Mucosa of rectum (tissue), 2 donors: ENCODE measurements around the gene PDZD11.
"Not testable (repeated sequence)": the region's sequence is repeated elsewhere in the genome, so short reads cannot be mapped to it uniquely, and the experiment has no call there.

Experiments used
- H3K27ac ChIP-seq, 2 donors: one replicate each; pipeline ENCODE4 v1.7.0; 2013; ENCODE audit warnings: inconsistent platforms in 2 of 2, low read depth in 2 of 2, low read length in 2 of 2
- H3K27me3 ChIP-seq, 2 donors: one replicate each; pipeline ENCODE4 v1.7.0; 2013; ENCODE audit warnings: low read length in 2 of 2; ENCODE audit not compliant: control insufficient read depth in 2 of 2, insufficient read depth in 2 of 2
- H3K36me3 ChIP-seq, 2 donors: one replicate each; pipeline ENCODE4 v1.7.0; 2013; ENCODE audit warnings: low read length in 2 of 2; ENCODE audit not compliant: control insufficient read depth in 2 of 2, insufficient read depth in 2 of 2
- H3K4me1 ChIP-seq, 2 donors: one replicate each; pipeline ENCODE4 v1.7.0; 2013; ENCODE audit warnings: low read length in 2 of 2, mild to moderate bottlenecking in 1 of 2; ENCODE audit not compliant: control insufficient read depth in 2 of 2, insufficient read depth in 2 of 2
- H3K4me3 ChIP-seq, 2 donors: one replicate each; pipeline ENCODE4 v1.7.0; 2013; ENCODE audit warnings: low read length in 2 of 2
- H3K9ac ChIP-seq, 2 donors: one replicate each; pipeline ENCODE4 v1.7.0; 2013; ENCODE audit warnings: low read length in 2 of 2, low read depth in 1 of 2, mild to moderate bottlenecking in 1 of 2
- H3K9me3 ChIP-seq, 2 donors: one replicate each; pipeline ENCODE4 v1.7.0; 2013; ENCODE audit warnings: low read length in 2 of 2; ENCODE audit not compliant: control insufficient read depth in 2 of 2
- donor health status: healthy.
- donor health status: Normal muscosa, but diverticular disease.

Gene PDZD11

GRCh38 chrX:70260104-70260503 lies 29.6 kb downstream of the PDZD11 start, which contains the start of gene P2RY4:
P2RY4 (minus strand) TSS chrX:70260204; CDS start chrX:70259624, 580 bp downstream.
- no peak within 1 kb of the TSS for H3K4me3 ChIP-seq
- no peaks in the 10 kb centered on the region for H3K9me3 ChIP-seq
- no peaks in the 10 kb centered on the region for H3K36me3 ChIP-seq
- H3K4me1 ChIP-seq = no peaks in the 10 kb centered on the region
- peaks cover 0 to 1% of the 10 kb centered on the region in 2 donors for H3K27me3 ChIP-seq
- H3K9ac ChIP-seq = no peak within 1 kb of the TSS
- no peak within 1 kb of the TSS for H3K27ac ChIP-seq

GRCh38 chrX:70257423-70258288 lies 32.1 kb downstream of the PDZD11 start:
- H3K9ac ChIP-seq = no peak overlapping the region

GRCh38 chrX:70255452-70255851 lies 34.3 kb downstream of the PDZD11 start:
- Histone ChIP-seq H3K9ac (no peak overlapping the region), H3K36me3 (no peaks in the 10 kb centered on the region), H3K27ac (no peak overlapping the region), H3K9me3 (no peaks in the 10 kb centered on the region), H3K27me3 (peaks cover 0 to 5% of the 10 kb centered on the region in 2 donors), H3K4me3 (no peak overlapping the region), H3K4me1 (no peaks in the 10 kb centered on the region)

More at GRCh38 chrX:70257423-70258288, 32.1 kb downstream of the PDZD11 start:
- H3K27ac ChIP-seq = no peak overlapping the region
- no peak overlapping the region for H3K4me3 ChIP-seq
- no peaks in the 10 kb centered on the region for H3K36me3 ChIP-seq
- no peaks in the 10 kb centered on the region for H3K27me3 ChIP-seq
- no peaks in the 10 kb centered on the region for H3K9me3 ChIP-seq
- H3K4me1 ChIP-seq = no peaks in the 10 kb centered on the region

GRCh38 chrX:70254909-70255308 lies 34.8 kb downstream of the PDZD11 start:
- Histone ChIP-seq H3K27me3 (peaks cover 0 to 5% of the 10 kb centered on the region in 2 donors), H3K9ac (no peak overlapping the region), H3K36me3 (no peaks in the 10 kb centered on the region), H3K4me1 (no peaks in the 10 kb centered on the region), H3K4me3 (no peak overlapping the region), H3K27ac (no peak overlapping the region), H3K9me3 (no peaks in the 10 kb centered on the region)

- Histone ChIP-seq H3K4me1 (no peaks in the 10 kb centered on the region), H3K36me3 (no peaks in the 10 kb centered on the region), H3K9ac (no peak overlapping the region), H3K27me3 (peaks cover 0 to 5% of the 10 kb centered on the region in 2 donors), H3K27ac (no peak overlapping the region), H3K9me3 (no peaks in the 10 kb centered on the region), H3K4me3 (no peak overlapping the region)
Measured at GRCh38 chrX:70254063-70254400, 35.7 kb downstream of the PDZD11 start.

GRCh38 chrX:70253377-70254062 lies 36.2 kb downstream of the PDZD11 start:
- Histone ChIP-seq H3K9me3 (no peaks in the 10 kb centered on the region), H3K4me1 (no peaks in the 10 kb centered on the region), H3K4me3 (no peak overlapping the region), H3K9ac (no peak overlapping the region), H3K36me3 (no peaks in the 10 kb centered on the region), H3K27me3 (peaks cover 0 to 5% of the 10 kb centered on the region in 2 donors), H3K27ac (no peak overlapping the region)

- H3K27ac ChIP-seq = no peak overlapping the region
- H3K36me3 ChIP-seq = no peaks in the 10 kb centered on the region
- H3K27me3 ChIP-seq = peaks cover 0 to 5% of the 10 kb centered on the region in 2 donors
- H3K9ac ChIP-seq = no peak overlapping the region
- H3K4me3 ChIP-seq = no peak overlapping the region
- no peaks in the 10 kb centered on the region for H3K9me3 ChIP-seq
- H3K4me1 ChIP-seq = no peaks in the 10 kb centered on the region
Measured at GRCh38 chrX:70252491-70252890, 37.2 kb downstream of the PDZD11 start.

GRCh38 chrX:70247252-70247651 lies 42.5 kb downstream of the PDZD11 start:
- Histone ChIP-seq H3K27me3 (peaks cover 0 to 5% of the 10 kb centered on the region in 2 donors), H3K36me3 (no peaks in the 10 kb centered on the region), H3K9ac (no peak overlapping the region), H3K4me3 (no peak overlapping the region), H3K27ac (no peak overlapping the region), H3K9me3 (no peaks in the 10 kb centered on the region), H3K4me1 (no peaks in the 10 kb centered on the region)

- H3K4me1 ChIP-seq = no peaks in the 10 kb centered on the region
- no peak overlapping the region for H3K9ac ChIP-seq
- no peak overlapping the region for H3K27ac ChIP-seq
- no peaks in the 10 kb centered on the region for H3K36me3 ChIP-seq
- H3K9me3 ChIP-seq = no peaks in the 10 kb centered on the region
- no peak overlapping the region for H3K4me3 ChIP-seq
- no peaks in the 10 kb centered on the region for H3K27me3 ChIP-seq
Measured at GRCh38 chrX:70244881-70245280, 44.8 kb downstream of the PDZD11 start.

GRCh38 chrX:70243601-70244000 lies 46.1 kb downstream of the PDZD11 start:
- not testable (repeated sequence) for H3K36me3 ChIP-seq, H3K9me3 ChIP-seq, H3K4me1 ChIP-seq, H3K27me3 ChIP-seq, H3K27ac ChIP-seq, H3K9ac ChIP-seq, H3K4me3 ChIP-seq
